Hematopoietic multipotent progenitor cell (in vitro differentiated cells): ENCODE measurements around the gene HIPK2. TPM values are rescaled to one million over a fixed set of nuclear protein-coding genes. Genes with fewer than 3 reads are reported as not detected.
A peak's percentile ranks its signal among the peaks of the same experiment; 100 is the strongest.

Experiments
- DNase-seq, 3 donors: peaks; one replicate each; pipeline ENCODE4 v3.0.0-alpha.2; 2011 to 2015; ENCODE audit warnings: low read depth in 2 of 3, low spot score in 2 of 3
- total RNA-seq: library from RNA; depleted of rRNA; stranded (reverse); fragments of >200 nt; gene quantifications from one replicate; pipeline ENCODE4 v1.2.3, GENCODE V29; 2012

Gene HIPK2
- total RNA-seq, 1 donor: 15.6 TPM

GRCh38 chr7:139603282-139603681, 174.5 kb downstream of the HIPK2 start:
- DNase-seq: peak in 1 of 3 donors; percentile 29

- DNase-seq: peak in 2 of 3 donors; percentile 28 to 62
Measured at GRCh38 chr7:139602143-139602722, 175.6 kb downstream of the HIPK2 start.

- no peak for DNase-seq
Measured at GRCh38 chr7:139601176-139601575, 176.6 kb downstream of the HIPK2 start.

- no peak for DNase-seq
Measured at GRCh38 chr7:139600306-139600705, 177.5 kb downstream of the HIPK2 start.

- no peak for DNase-seq
Measured at GRCh38 chr7:139598642-139599041, 179.2 kb downstream of the HIPK2 start.

GRCh38 chr7:139597028-139597427, 180.8 kb downstream of the HIPK2 start:
- DNase-seq: no peak

- no peak for DNase-seq
Measured at GRCh38 chr7:139596626-139597025, 181.2 kb downstream of the HIPK2 start.

- DNase-seq: no peak
Measured at GRCh38 chr7:139595806-139596205, 182.0 kb downstream of the HIPK2 start.

- no peak for DNase-seq
Measured at GRCh38 chr7:139594911-139595476, 182.8 kb downstream of the HIPK2 start.

- no peak for DNase-seq
Measured at GRCh38 chr7:139594090-139594489, 183.7 kb downstream of the HIPK2 start.

GRCh38 chr7:139592801-139593461, 184.9 kb downstream of the HIPK2 start:
- DNase-seq: no peak

GRCh38 chr7:139591550-139592195, 186.1 kb downstream of the HIPK2 start:
- no peak for DNase-seq

- no peak for DNase-seq
Measured at GRCh38 chr7:139589474-139589873, 188.3 kb downstream of the HIPK2 start.

- no peak for DNase-seq
Measured at GRCh38 chr7:139588632-139589031, 189.2 kb downstream of the HIPK2 start.

GRCh38 chr7:139587535-139587934, 190.3 kb downstream of the HIPK2 start:
- no peak for DNase-seq

- DNase-seq: no peak
Measured at GRCh38 chr7:139586286-139586685, 191.5 kb downstream of the HIPK2 start.

- DNase-seq: no peak
Measured at GRCh38 chr7:139585042-139585441, 192.8 kb downstream of the HIPK2 start.

GRCh38 chr7:139583826-139584553, 193.8 kb downstream of the HIPK2 start:
- DNase-seq: no peak

GRCh38 chr7:139582671-139583155, 195.1 kb downstream of the HIPK2 start:
- DNase-seq: no peak

- no peak for DNase-seq
Measured at GRCh38 chr7:139582130-139582650, 195.6 kb downstream of the HIPK2 start.

GRCh38 chr7:139580435-139580834, 197.4 kb downstream of the HIPK2 start:
- DNase-seq: no peak
